IMR-90 (cell line): ENCODE data around the gene SNED1. TPM values are rescaled to one million over a fixed set of nuclear protein-coding genes. Genes with fewer than 3 reads are reported as not detected.

Source experiments
- ATAC-seq: fragments of 200-7000 bp; cut with Tn5 transposase; 2 replicates; pipeline ENCODE4 v1.9.1; 2020; ENCODE audit warnings: low read depth, mild to moderate bottlenecking, moderate library complexity
- BruUV-seq: library from RNA; stranded (reverse); fragments of 400-500 nt; replicated peaks from 2 replicates; lab custom pipeline; 2021; lab: Mats Ljungman, UMichigan
- CTCF ChIA-PET: fragments of 300-600 bp; formaldehyde crosslinking; extraction: SDS; loops from one replicate; lab custom pipeline; 2021; ENCODE audit warnings: antibody characterized with exemption; lab: Yijun Ruan, JAX
- POLR2A ChIA-PET: fragments of 300-600 bp; sonication (Branson Sonifier 250); formaldehyde crosslinking; loops from one replicate; lab custom pipeline; 2022; ENCODE audit warnings: antibody characterized with exemption; ENCODE audit not compliant: unreplicated experiment; lab: Charles Lee
- DNase-seq: peaks from one replicate; pipeline ENCODE4 v3.0.0; 2013
- H2AFZ ChIP-seq: replicated peaks from 2 replicates; pipeline ENCODE3; 2013; ENCODE audit warnings: low read length, mild to moderate bottlenecking; ENCODE audit not compliant: poor library complexity
- H2AK5ac ChIP-seq: 2 replicates; pipeline ENCODE4 v1.6.1; 2013; ENCODE audit warnings: low read depth, low read length, inconsistent platforms
- H2AK9ac ChIP-seq: replicated peaks from 2 replicates; pipeline ENCODE3; 2013; ENCODE audit warnings: mild to moderate bottlenecking, low read depth, low read length, moderate library complexity; ENCODE audit not compliant: poor library complexity
- H2BK120ac ChIP-seq: 2 replicates; pipeline ENCODE4 v1.6.1; 2013; ENCODE audit warnings: low read depth, low read length, inconsistent platforms
- H2BK15ac ChIP-seq: 3 replicates; pipeline ENCODE4 v1.6.1; 2013; ENCODE audit warnings: low read depth, low read length, inconsistent platforms
- H2BK20ac ChIP-seq: 2 replicates; pipeline ENCODE4 v1.6.1; 2013; ENCODE audit warnings: low read depth, mild to moderate bottlenecking, inconsistent platforms, low read length, moderate library complexity
- H2BK5ac ChIP-seq: 2 replicates; pipeline ENCODE4 v1.6.1; 2013; ENCODE audit warnings: mild to moderate bottlenecking, low read depth, low read length, inconsistent platforms; ENCODE audit not compliant: poor library complexity, severe bottlenecking
- H3K14ac ChIP-seq: replicated peaks from 2 replicates; pipeline ENCODE4 v1.6.1; 2013; ENCODE audit warnings: low read depth, low read length, inconsistent platforms
- H3K18ac ChIP-seq: 2 replicates; pipeline ENCODE4 v1.6.1; 2013; ENCODE audit warnings: low read depth, low read length, control low read depth
- H3K23ac ChIP-seq: 2 replicates; pipeline ENCODE4 v1.6.1; 2013; ENCODE audit warnings: low read depth, low read length, inconsistent platforms
- H3K27ac ChIP-seq: 2 replicates; pipeline ENCODE4 v1.5.1; 2013; ENCODE audit warnings: mild to moderate bottlenecking, control low read depth, low read length; ENCODE audit not compliant: insufficient read depth
- H3K27me3 ChIP-seq: 2 replicates; pipeline ENCODE4 v1.6.1; 2013; ENCODE audit warnings: low read length; ENCODE audit not compliant: control insufficient read depth, insufficient read depth
- H3K36me3 ChIP-seq: 2 replicates; pipeline ENCODE4 v1.6.1; 2013; ENCODE audit warnings: low read length, mixed read lengths; ENCODE audit not compliant: control insufficient read depth, insufficient read depth
- H3K4ac ChIP-seq: 2 replicates; pipeline ENCODE4 v1.6.1; 2013; ENCODE audit warnings: low read depth, low read length, inconsistent platforms
- H3K4me1 ChIP-seq: 2 replicates; pipeline ENCODE4 v1.6.1; 2013; ENCODE audit warnings: low read length, mixed read lengths; ENCODE audit not compliant: control insufficient read depth, insufficient read depth
- H3K4me2 ChIP-seq: 2 replicates; pipeline ENCODE4 v1.6.1; 2013; ENCODE audit warnings: low read depth, mild to moderate bottlenecking, control low read depth, low read length, moderate library complexity
- H3K4me3 ChIP-seq: 2 replicates; pipeline ENCODE4 v1.5.1; 2013; ENCODE audit warnings: low read depth, mild to moderate bottlenecking, control low read depth, low read length, moderate library complexity; ENCODE audit not compliant: insufficient read depth
- H3K56ac ChIP-seq: 2 replicates; pipeline ENCODE4 v1.6.1; 2013; ENCODE audit warnings: low read length, inconsistent platforms; ENCODE audit not compliant: insufficient read depth; ENCODE audit errors: extremely low read depth
- H3K79me1 ChIP-seq, 2 experiments: 2 replicates each; pipeline ENCODE4 v1.6.1; 2013; ENCODE audit warnings: low read length in 2 of 2, inconsistent platforms in 1 of 2, low read depth in 1 of 2
- H3K9ac ChIP-seq: 2 replicates; pipeline ENCODE4 v1.6.1; 2013; ENCODE audit warnings: low read depth, low read length, control low read depth
- H3K9me1 ChIP-seq: 2 replicates; pipeline ENCODE4 v1.6.1; 2013; ENCODE audit warnings: low read length, inconsistent platforms; ENCODE audit not compliant: insufficient read depth
- H3K9me3 ChIP-seq: 2 replicates; pipeline ENCODE4 v1.6.1; 2013; ENCODE audit warnings: low read length; ENCODE audit not compliant: control insufficient read depth, insufficient read depth
- H4K20me1 ChIP-seq: 2 replicates; pipeline ENCODE4 v1.6.1; 2013; ENCODE audit warnings: low read length, inconsistent platforms; ENCODE audit not compliant: insufficient read depth
- H4K5ac ChIP-seq: 2 replicates; pipeline ENCODE4 v1.6.1; 2013; ENCODE audit warnings: mild to moderate bottlenecking, low read depth, low read length, control low read depth
- H4K8ac ChIP-seq, 2 experiments: 2 replicates each; pipeline ENCODE4 v1.6.1; 2013; ENCODE audit warnings: low read depth in 2 of 2, low read length in 2 of 2, control low read depth in 1 of 2, inconsistent platforms in 1 of 2
- H4K91ac ChIP-seq: 2 replicates; pipeline ENCODE4 v1.6.1; 2013; ENCODE audit warnings: low read depth, low read length, inconsistent platforms; ENCODE audit not compliant: insufficient read depth
- BHLHE40 ChIP-seq: fragments of 150-350 bp; IDR thresholded peaks from 2 replicates; pipeline ENCODE4 v1.6.1; 2016; ENCODE audit warnings: mild to moderate bottlenecking, low read depth, low read length
- CEBPB ChIP-seq: IDR thresholded peaks from 2 replicates; pipeline ENCODE4 v1.6.1; 2012; ENCODE audit warnings: low read depth, low read length, improper control_type of control experiment
- CHD1 ChIP-seq: IDR thresholded peaks from 2 replicates; pipeline ENCODE4 v1.6.1; 2012; ENCODE audit warnings: low read depth, low read length, improper control_type of control experiment
- FOS ChIP-seq: fragments of 150-350 bp; IDR thresholded peaks from 2 replicates; pipeline ENCODE4 v1.6.1; 2016; ENCODE audit warnings: low read depth, low read length
- MAFK ChIP-seq: IDR thresholded peaks from 2 replicates; pipeline ENCODE4 v1.6.1; 2012; ENCODE audit warnings: low read depth, low read length, improper control_type of control experiment
- MAZ ChIP-seq: IDR thresholded peaks from 2 replicates; pipeline ENCODE4 v1.6.1; 2012; ENCODE audit warnings: low read depth, mild to moderate bottlenecking, low read length, improper control_type of control experiment, moderate library complexity, borderline replicate concordance
- MXI1 ChIP-seq: IDR thresholded peaks from 2 replicates; pipeline ENCODE4 v1.6.1; 2012; ENCODE audit warnings: low read depth, mild to moderate bottlenecking, low read length, moderate library complexity, borderline replicate concordance
- NFE2L2 ChIP-seq: fragments of 150-350 bp; IDR thresholded peaks from 2 replicates; pipeline ENCODE4 v1.6.1; 2016; ENCODE audit warnings: low read depth, mild to moderate bottlenecking, low read length
- POLR2A ChIP-seq: IDR thresholded peaks from 2 replicates; pipeline ENCODE4 v1.6.1; 2012; ENCODE audit warnings: mild to moderate bottlenecking, low read depth, low read length
- RAD21 ChIP-seq: IDR thresholded peaks from 2 replicates; pipeline ENCODE4 v1.6.1; 2012; ENCODE audit warnings: low read length, improper control_type of control experiment
- RFX5 ChIP-seq: IDR thresholded peaks from 2 replicates; pipeline ENCODE4 v1.8.0; 2012; ENCODE audit warnings: low read depth, mild to moderate bottlenecking, low read length, moderate library complexity
- SMC3 ChIP-seq: fragments of 150-350 bp; IDR thresholded peaks from 2 replicates; pipeline ENCODE4 v1.6.1; 2016; ENCODE audit warnings: low read depth, mild to moderate bottlenecking, antibody characterized with exemption, low read length, moderate library complexity
- WGBS, 2 experiments: methylation state at CpG; one replicate each; pipeline versions ENCODE4 v1.1.5 to v1.1.7; 2013; ENCODE audit warnings: missing lambda C conversion rate in 2 of 2; ENCODE audit not compliant: insufficient read length in 1 of 2; ENCODE audit errors: extremely low coverage in 2 of 2; 5-methylcytosine and 5-hydroxymethylcytosine counted together
- dilution Hi-C: fragments of 300-500 bp; cut with HindIII; formaldehyde crosslinking; loops from one replicate; pipeline ENCODE4 v1.14.3; 2018; ENCODE audit warnings: low sequenced_read_pairs; ENCODE audit not compliant: unreplicated experiment
- in situ Hi-C: fragments of 300-500 bp; cut with MboI; formaldehyde crosslinking; loops from 3 replicates; pipeline ENCODE4 v1.14.3; 2019; ENCODE audit warnings: low sequenced_read_pairs, inconsistent platforms, mixed read lengths
- intact Hi-C: fragments of 100-400 bp; cut with micrococcal nuclease; formaldehyde crosslinking; loops from 2 replicates; pipeline ENCODE4 v1.10.0; 2022
- polyA plus RNA-seq, 3 experiments: library from polyadenylated mRNA; depleted of rRNA; stranded (reverse); fragments of >200 nt; gene quantifications; 2 replicates each; pipeline ENCODE4 v1.2.3, GENCODE V29; 2012; ENCODE audit warnings: low replicate concordance in 1 of 3
- total RNA-seq: library from RNA; depleted of rRNA; stranded (reverse); fragments of >200 nt; gene quantifications from 2 replicates; pipeline ENCODE4 v1.2.3, GENCODE V29; 2012
- TF ChIP-seq, protein P1 (sequence below): fragments of 150-350 bp; IDR thresholded peaks from 2 replicates; pipeline ENCODE4 v1.6.1; 2017; ENCODE audit warnings: mild to moderate bottlenecking, antibody characterized with exemption, low read length, low read depth
- TF ChIP-seq, protein P2 (sequence below): conservative IDR thresholded peaks from 2 replicates; pipeline ENCODE4 v1.5.1; 2012; ENCODE audit warnings: mild to moderate bottlenecking, low read depth, low read length, improper control_type of control experiment

Gene SNED1
- total and polyA plus RNA-seq, 2 of the 4 experiments (the other 2 are of a cell fraction) = 1.1 to 3.4 TPM

DNA sequence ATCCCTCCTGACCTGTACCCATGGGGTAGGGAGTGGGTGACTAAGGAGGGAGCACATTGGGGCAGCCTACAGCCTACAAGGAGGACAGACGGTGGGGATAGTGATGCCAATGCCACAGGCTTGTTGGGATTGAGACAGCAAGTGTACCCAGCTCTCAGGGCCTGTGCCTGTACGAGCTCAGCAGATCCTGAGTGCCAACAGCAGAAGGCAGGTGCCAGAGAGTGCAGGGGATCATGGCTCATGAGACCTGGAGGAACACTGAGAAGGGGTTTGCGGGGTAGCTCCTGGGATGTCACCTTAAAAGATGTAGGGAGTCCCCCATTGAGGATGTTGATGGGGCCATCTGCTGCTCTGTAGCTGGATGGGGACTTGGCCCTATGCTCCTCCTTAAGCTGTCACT, 10.3 kb upstream of the SNED1 start:
- Histone ChIP-seq H3K9me3 (peaks cover 11% of the 10 kb centered on the region), H4K91ac (no peak overlapping the region; the same call in 1 of the 2 replicates), H2BK5ac (no peak overlapping the region), H3K18ac (peak overlapping the region; percentile 22; the same call in 1 of the 2 replicates), H3K4me3 (no peak overlapping the region), H3K4me2 (no peak overlapping the region), H2AK5ac (0 out of 2 replicates have a peak overlapping the region, but pooled peaks have one; percentile 31), H4K8ac (no peak overlapping the region), H3K36me3 (no peaks in the 10 kb centered on the region), H3K4ac (no peak overlapping the region), H3K79me1 (no peaks in the 10 kb centered on the region), H2BK120ac (peak overlapping the region; percentile 54; the same call in 1 of the 2 replicates), H3K27me3 (peaks cover 4% of the 10 kb centered on the region; the same call in 1 of the 2 replicates), H2BK20ac (no peak overlapping the region), H3K14ac (no peak overlapping the region), H4K5ac (no peak overlapping the region; the same call in 1 of the 2 replicates), H2AK9ac (no peak overlapping the region), H3K4me1 (peaks cover 22% of the 10 kb centered on the region), H4K20me1 (no peaks in the 10 kb centered on the region), H3K27ac (peak overlapping the region; percentile 17; the same call in 1 of the 2 replicates), H3K56ac (no peak overlapping the region), H2BK15ac (peak overlapping the region; percentile 44; the same call in 1 of the 3 replicates), H3K9me1 (peaks cover 7% of the 10 kb centered on the region; the same call in 1 of the 2 replicates), H2AFZ (no peak overlapping the region), H3K9ac (no peak overlapping the region), H3K23ac (no peak overlapping the region)
- intact Hi-C loops (no loop called here), dilution Hi-C loops (no loop called here), in situ Hi-C loops (loop anchor here (5.0 kb wide), 1 partner anchor 71 kb away; no protein-coding TSS in a partner anchor)
- ChIA-PET CTCF (no interaction called here), POLR2A (no interaction called here)
- DNase-seq = peak; percentile 33
- WGBS, 2 experiments = 95% methylated on average over 3 of the region's 3 CpGs; no CpG with 5 or more reads in 1 of the 2 experiments
- no TSS peak for BruUV-seq
- ATAC-seq = no peak
- TF ChIP-seq, protein P1, sequence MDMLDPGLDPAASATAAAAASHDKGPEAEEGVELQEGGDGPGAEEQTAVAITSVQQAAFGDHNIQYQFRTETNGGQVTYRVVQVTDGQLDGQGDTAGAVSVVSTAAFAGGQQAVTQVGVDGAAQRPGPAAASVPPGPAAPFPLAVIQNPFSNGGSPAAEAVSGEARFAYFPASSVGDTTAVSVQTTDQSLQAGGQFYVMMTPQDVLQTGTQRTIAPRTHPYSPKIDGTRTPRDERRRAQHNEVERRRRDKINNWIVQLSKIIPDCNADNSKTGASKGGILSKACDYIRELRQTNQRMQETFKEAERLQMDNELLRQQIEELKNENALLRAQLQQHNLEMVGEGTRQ = no peak
- TF ChIP-seq POLR2A (no peak), MXI1 (no peak), FOS (no peak), CEBPB (no peak), RFX5 (no peak), NFE2L2 (no peak), MAFK (no peak), RAD21 (no peak), MAZ (no peak), BHLHE40 (no peak), SMC3 (no peak), CHD1 (no peak)
- TF ChIP-seq, protein P2, sequence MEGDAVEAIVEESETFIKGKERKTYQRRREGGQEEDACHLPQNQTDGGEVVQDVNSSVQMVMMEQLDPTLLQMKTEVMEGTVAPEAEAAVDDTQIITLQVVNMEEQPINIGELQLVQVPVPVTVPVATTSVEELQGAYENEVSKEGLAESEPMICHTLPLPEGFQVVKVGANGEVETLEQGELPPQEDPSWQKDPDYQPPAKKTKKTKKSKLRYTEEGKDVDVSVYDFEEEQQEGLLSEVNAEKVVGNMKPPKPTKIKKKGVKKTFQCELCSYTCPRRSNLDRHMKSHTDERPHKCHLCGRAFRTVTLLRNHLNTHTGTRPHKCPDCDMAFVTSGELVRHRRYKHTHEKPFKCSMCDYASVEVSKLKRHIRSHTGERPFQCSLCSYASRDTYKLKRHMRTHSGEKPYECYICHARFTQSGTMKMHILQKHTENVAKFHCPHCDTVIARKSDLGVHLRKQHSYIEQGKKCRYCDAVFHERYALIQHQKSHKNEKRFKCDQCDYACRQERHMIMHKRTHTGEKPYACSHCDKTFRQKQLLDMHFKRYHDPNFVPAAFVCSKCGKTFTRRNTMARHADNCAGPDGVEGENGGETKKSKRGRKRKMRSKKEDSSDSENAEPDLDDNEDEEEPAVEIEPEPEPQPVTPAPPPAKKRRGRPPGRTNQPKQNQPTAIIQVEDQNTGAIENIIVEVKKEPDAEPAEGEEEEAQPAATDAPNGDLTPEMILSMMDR = no peak
